Measurements from ENCODE around the gene DUOXA1.

DNA sequence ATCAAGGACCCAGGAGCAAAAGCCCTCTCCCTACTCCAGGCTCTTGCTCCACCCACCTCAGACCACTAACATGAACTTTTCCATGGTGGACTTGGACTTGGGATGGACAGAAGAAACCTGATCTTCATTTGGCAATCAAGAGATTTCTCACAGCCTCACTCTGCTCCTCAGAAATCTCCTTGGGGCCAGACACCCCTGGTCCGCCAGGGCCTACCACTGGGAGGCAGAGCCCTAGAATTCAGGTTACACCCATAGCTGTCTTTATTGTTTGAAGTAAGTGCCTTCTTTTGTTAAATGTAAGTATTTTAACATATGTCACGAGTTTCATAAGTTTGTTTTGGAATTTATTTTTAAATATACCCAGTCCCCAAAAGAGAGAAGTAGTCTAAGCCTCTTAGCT, 44.9 kb upstream of the DUOXA1 start:
- TF ChIP-seq, protein P1, sequence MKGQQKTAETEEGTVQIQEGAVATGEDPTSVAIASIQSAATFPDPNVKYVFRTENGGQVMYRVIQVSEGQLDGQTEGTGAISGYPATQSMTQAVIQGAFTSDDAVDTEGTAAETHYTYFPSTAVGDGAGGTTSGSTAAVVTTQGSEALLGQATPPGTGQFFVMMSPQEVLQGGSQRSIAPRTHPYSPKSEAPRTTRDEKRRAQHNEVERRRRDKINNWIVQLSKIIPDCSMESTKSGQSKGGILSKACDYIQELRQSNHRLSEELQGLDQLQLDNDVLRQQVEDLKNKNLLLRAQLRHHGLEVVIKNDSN (IDR thresholded peaks at IDR 0.05): no peak
- no peak for TF ChIP-seq CEBPB (IDR thresholded peaks at IDR 0.05)
- no peak for TF ChIP-seq TAF1 (IDR thresholded peaks at IDR 0.05; ENCODE audit: low read depth)
- no peak for TF ChIP-seq TEAD4 (IDR thresholded peaks at IDR 0.05)
- TF ChIP-seq EP300 (IDR thresholded peaks at IDR 0.05; ENCODE audit: borderline replicate concordance): no peak
